Right atrium auricular region (tissue), 2 donors: ENCODE measurements around the gene MPZ. TPM values are rescaled to one million over a fixed set of nuclear protein-coding genes. Genes with fewer than 3 reads are reported as not detected.
"Not testable (repeated sequence)": the region's sequence is repeated elsewhere in the genome, so short reads cannot be mapped to it uniquely, and the experiment has no call there.

Experiments used
- DNase-seq: peaks from one replicate; pipeline ENCODE4 v3.0.0-alpha.2; 2019; ENCODE audit warnings: low spot score
- H3K27ac ChIP-seq, 2 donors: fragments of 200-600 bp; sonication (generic); 1 replicate in 1 of 2; 2 replicates in 1 of 2; pipeline ENCODE4 v1.5.1; 2016 to 2019
- H3K27me3 ChIP-seq, 2 donors: fragments of 200-600 bp; sonication (generic); one replicate each; pipeline versions ENCODE4 v1.5.1 to v1.6.0; 2017 to 2019
- H3K36me3 ChIP-seq: fragments of 200-600 bp; sonication (generic); one replicate; pipeline ENCODE4 v1.5.1; 2016
- H3K4me1 ChIP-seq, 2 donors: fragments of 200-600 bp; sonication (generic); one replicate each; pipeline versions ENCODE4 v1.5.1 to v1.6.0; 2017 to 2019
- H3K4me3 ChIP-seq, 2 donors: fragments of 200-600 bp; sonication (generic); 1 replicate in 1 of 2; 2 replicates in 1 of 2; pipeline ENCODE4 v1.5.1; 2017 to 2019; ENCODE audit warnings: mild to moderate bottlenecking in 1 of 2, moderate library complexity in 1 of 2
- H3K9me3 ChIP-seq, 2 donors: fragments of 200-600 bp; sonication (generic); one replicate each; pipeline ENCODE4 v1.5.1; 2019
- total RNA-seq, 2 donors: library from RNA; depleted of rRNA; stranded (reverse); fragments of >200 nt; gene quantifications; one replicate each; pipeline ENCODE4 v1.1.0, GENCODE V29; 2016
- TF ChIP-seq, protein P1 (sequence below), 2 donors: fragments of 200-600 bp; sonication (generic); IDR thresholded peaks; one replicate each; pipeline ENCODE4 v1.5.1; 2019; ENCODE audit warnings: antibody characterized with exemption in 2 of 2

The MPZ gene
- total RNA-seq, 2 donors from 2014 or later: 1.7 to 5.1 TPM

- Histone ChIP-seq H3K4me3 (no peak overlapping the region), H3K27me3 (no peaks in the 10 kb centered on the region), H3K27ac (no peak overlapping the region), H3K9me3 (no peaks in the 10 kb centered on the region), H3K36me3 (peaks cover 55% of the 10 kb centered on the region), H3K4me1 (no peaks in the 10 kb centered on the region)
- no peak for DNase-seq
- TF ChIP-seq, protein P1, sequence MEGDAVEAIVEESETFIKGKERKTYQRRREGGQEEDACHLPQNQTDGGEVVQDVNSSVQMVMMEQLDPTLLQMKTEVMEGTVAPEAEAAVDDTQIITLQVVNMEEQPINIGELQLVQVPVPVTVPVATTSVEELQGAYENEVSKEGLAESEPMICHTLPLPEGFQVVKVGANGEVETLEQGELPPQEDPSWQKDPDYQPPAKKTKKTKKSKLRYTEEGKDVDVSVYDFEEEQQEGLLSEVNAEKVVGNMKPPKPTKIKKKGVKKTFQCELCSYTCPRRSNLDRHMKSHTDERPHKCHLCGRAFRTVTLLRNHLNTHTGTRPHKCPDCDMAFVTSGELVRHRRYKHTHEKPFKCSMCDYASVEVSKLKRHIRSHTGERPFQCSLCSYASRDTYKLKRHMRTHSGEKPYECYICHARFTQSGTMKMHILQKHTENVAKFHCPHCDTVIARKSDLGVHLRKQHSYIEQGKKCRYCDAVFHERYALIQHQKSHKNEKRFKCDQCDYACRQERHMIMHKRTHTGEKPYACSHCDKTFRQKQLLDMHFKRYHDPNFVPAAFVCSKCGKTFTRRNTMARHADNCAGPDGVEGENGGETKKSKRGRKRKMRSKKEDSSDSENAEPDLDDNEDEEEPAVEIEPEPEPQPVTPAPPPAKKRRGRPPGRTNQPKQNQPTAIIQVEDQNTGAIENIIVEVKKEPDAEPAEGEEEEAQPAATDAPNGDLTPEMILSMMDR (IDR thresholded peaks at IDR 0.05): no peak
These were observed 32.4 kb upstream of the MPZ start for GRCh38 chr1:161342177-161342576.

DNA sequence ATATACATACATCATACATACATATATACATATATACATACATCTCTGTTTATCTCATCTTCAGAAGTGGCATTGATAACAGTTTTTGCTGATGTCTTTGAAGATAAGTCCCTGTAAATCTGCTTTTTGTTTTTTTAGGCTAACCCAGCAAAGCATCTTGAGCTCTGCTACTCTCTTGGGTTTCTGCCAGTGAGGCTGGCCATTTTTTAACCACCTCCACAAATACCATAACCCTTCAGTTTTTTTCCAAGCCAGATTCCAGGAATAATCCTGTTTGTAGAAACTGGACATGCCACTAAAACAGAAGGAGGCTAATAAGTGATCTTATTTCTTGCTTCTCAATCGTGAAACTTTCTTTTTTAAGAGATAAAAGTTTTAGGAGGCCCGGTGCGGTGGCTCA, 26.0 kb upstream of the MPZ start:
- H3K9me3 ChIP-seq: no peaks in the 10 kb centered on the region
- H3K4me1 ChIP-seq: no peaks in the 10 kb centered on the region
- peaks cover 48% of the 10 kb centered on the region for H3K36me3 ChIP-seq
- H3K27ac ChIP-seq: no peak overlapping the region
- no peak for DNase-seq
- TF ChIP-seq, protein P1 (IDR thresholded peaks at IDR 0.05): no peak
- H3K27me3 ChIP-seq: no peaks in the 10 kb centered on the region
- no peak overlapping the region for H3K4me3 ChIP-seq

GRCh38 chr1:161333166-161333565, 23.4 kb upstream of the MPZ start:
- Histone ChIP-seq H3K9me3 (no peaks in the 10 kb centered on the region), H3K27me3 (no peaks in the 10 kb centered on the region), H3K4me1 (no peaks in the 10 kb centered on the region), H3K36me3 (peaks cover 58% of the 10 kb centered on the region), H3K27ac (no peak overlapping the region), H3K4me3 (no peak overlapping the region)
- no peak for DNase-seq
- TF ChIP-seq, protein P1 (IDR thresholded peaks at IDR 0.05): no peak

GRCh38 chr1:161330346-161330745, 20.6 kb upstream of the MPZ start:
- H3K27me3 ChIP-seq: no peaks in the 10 kb centered on the region
- no peak overlapping the region for H3K27ac ChIP-seq
- no peak overlapping the region for H3K4me3 ChIP-seq
- TF ChIP-seq, protein P1 (IDR thresholded peaks at IDR 0.05): no peak
- peaks cover 66% of the 10 kb centered on the region for H3K36me3 ChIP-seq
- H3K9me3 ChIP-seq: no peaks in the 10 kb centered on the region
- H3K4me1 ChIP-seq: no peaks in the 10 kb centered on the region
- no peak for DNase-seq

DNA sequence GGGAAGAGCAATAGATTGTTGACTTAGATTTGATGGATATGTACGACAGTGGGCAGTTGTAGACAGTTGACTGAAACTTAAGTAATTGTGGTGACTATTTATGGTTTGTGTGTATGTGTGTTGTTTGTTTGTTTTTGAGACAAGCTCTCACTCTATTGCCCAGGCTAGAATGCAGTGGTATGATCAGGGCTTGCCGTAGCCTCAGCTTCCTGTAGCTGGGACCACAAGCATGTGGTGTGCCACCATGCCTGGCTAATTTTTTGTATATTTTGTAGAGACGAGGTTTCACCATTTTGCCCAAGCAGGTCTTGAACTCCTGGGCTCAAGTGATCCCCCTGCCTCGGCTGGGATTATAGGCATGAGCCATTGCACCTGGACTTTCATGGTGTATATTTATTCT, 14.3 kb upstream of the MPZ start:
- Histone ChIP-seq H3K27ac (no peak overlapping the region), H3K9me3 (no peaks in the 10 kb centered on the region), H3K4me1 (no peaks in the 10 kb centered on the region), H3K4me3 (no peak overlapping the region), H3K36me3 (peaks cover 42% of the 10 kb centered on the region), H3K27me3 (no peaks in the 10 kb centered on the region)
- TF ChIP-seq, protein P1 (IDR thresholded peaks at IDR 0.05): no peak
- DNase-seq: no peak

- H3K27me3 ChIP-seq, DNase-seq, H3K9me3 ChIP-seq, H3K4me3 ChIP-seq, H3K27ac ChIP-seq, H3K36me3 ChIP-seq: not testable (repeated sequence)
- H3K4me1 ChIP-seq: peaks cover 0 to 23% of the 10 kb centered on the region in 2 donors
These were observed 6.3 kb upstream of the MPZ start for GRCh38 chr1:161315841-161316674.
